Cortex of kidney (tissue), 1 donor: ENCODE data around the gene ZCCHC3.

Experiments
- DNase-seq: peaks from one replicate; lab custom pipeline; 2025; lab: John Stamatoyannopoulos, UW

The ZCCHC3 gene

DNA sequence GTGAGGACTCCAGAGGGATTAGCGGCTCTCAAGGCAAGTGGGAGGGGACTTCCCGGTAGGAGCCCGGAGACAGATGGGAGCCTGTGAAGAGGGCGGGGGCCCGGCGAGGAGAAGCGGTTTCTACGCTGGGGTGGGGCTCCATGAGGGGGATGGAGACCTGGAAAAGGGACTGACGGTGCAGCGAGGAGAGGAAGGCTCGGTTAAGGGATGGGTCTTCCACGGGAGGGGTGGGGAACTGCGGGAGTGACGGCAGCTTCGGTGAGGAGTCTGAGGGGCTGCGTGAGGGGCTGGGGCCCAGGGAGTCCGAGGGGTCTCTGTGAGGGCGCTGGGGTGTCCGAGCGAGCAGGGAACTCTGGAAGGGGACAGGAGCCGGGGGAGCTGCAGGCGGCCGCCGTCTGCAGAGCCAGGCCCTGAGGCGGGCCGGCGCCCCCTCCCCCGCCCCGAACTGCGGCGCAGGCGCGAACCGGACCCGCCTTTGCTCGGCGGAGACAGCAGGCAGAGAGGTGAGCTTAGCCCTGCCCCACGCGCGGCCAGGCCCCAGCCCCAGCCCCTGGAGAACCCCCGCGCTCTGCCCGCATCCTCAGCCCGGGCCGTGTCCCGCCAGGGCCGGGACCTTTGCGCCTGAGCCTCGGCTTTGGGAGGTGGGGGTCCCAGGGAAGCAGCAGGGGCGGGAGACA is 49.4 kb downstream of the ZCCHC3 start, which contains the start of gene NRSN2:
Gene NRSN2 (plus strand): TSS at position 472 of the 677 bp plus-strand sequence. CDS start 2,533 bp downstream, outside the sequence.
- no peak for DNase-seq

- no peak for DNase-seq
Measured at GRCh38 chr20:347317-347639, 49.9 kb downstream of the ZCCHC3 start.

GRCh38 chr20:347640-348484 is 50.5 kb downstream of the ZCCHC3 start:
- DNase-seq, result peak; percentile 82

DNA sequence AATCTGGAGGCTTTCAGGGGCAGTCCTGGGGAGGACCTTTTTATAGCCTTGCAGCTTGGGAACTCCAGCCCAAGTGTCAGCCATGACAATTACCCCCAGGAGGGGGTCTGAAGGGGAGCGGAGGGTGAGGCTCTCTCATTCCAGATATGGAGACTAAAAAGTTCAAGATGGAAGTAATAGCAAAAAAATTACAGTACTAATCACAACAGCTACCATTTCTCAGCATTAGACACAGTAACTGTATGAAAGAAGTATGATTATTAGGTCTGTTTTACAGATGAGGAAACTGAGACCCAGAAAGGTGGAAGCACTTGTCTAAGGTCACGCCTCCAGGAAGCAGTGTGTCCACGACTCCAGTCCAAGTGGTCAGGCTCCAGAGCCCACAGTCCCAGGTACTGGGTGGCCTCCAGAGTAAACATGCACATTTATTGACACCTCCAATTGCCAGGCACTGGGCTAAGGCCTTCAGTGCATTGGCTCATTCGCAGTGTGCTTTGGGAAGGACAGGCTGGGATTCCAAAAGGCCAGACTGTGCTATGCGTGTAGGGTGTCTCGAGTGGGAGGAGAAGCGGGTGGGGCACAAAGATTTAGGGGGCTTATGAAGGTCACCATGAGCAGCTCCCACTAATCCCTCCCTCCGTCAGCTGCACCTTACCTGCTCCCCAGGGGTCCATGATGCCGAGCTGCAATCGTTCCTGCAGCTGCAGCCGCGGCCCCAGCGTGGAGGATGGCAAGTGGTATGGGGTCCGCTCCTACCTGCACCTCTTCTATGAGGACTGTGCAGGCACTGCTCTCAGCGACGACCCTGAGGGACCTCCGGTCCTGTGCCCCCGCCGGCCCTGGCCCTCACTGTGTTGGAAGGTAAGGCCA is 51.8 kb downstream of the ZCCHC3 start:
- no peak for DNase-seq
